ENCODE results near the gene PRSS33. TPM values are rescaled to one million over a fixed set of nuclear protein-coding genes. Genes with fewer than 3 reads are reported as not detected.

The PRSS33 gene
- total and polyA plus RNA-seq, 2 donors: 0.05 to 0.37 TPM

- Histone ChIP-seq H3K4me1 (ENCODE audit: control insufficient read depth in 2 of 2, insufficient read depth in 2 of 2, low read length in 2 of 2) (peaks cover 0 to 12% of the 10 kb centered on the region in 2 donors), H3K27ac (ENCODE audit: low read depth in 1 of 2, low read length in 1 of 2) (no peak overlapping the region), H3K27me3 (ENCODE audit: control insufficient read depth in 2 of 2, insufficient read depth in 1 of 2, low read length in 1 of 2) (no peaks in the 10 kb centered on the region), H3K36me3 (ENCODE audit: control insufficient read depth in 2 of 2, insufficient read depth in 2 of 2, low read length in 1 of 2) (no peaks in the 10 kb centered on the region), H3K4me3 (ENCODE audit: low read length in 2 of 2) (no peak overlapping the region), H3K9me3 (ENCODE audit: control insufficient read depth in 2 of 2, insufficient read depth in 1 of 2, low read length in 1 of 2) (no peaks in the 10 kb centered on the region)
- 79% methylated on average over 10 of the region's 10 CpGs for WGBS
- DNase-seq (ENCODE audit: low read depth in 6 of 9, low spot score in 9 of 9): no peak
Observed at GRCh38 chr16:2734844-2735515, 52.4 kb downstream of the PRSS33 start.

Other genes starting within 250 kb of the PRSS33 start
- 17.2 TPM for gene PDPK1, start 249.5 kb downstream of the PRSS33 start, total RNA-seq
- 14.1 TPM for gene PDPK1, start 249.5 kb downstream of the PRSS33 start, polyA plus RNA-seq
- gene KCTD5, start 105.0 kb downstream of the PRSS33 start, total RNA-seq: 18.5 TPM
- 21.8 TPM for gene KCTD5, start 105.0 kb downstream of the PRSS33 start, polyA plus RNA-seq
- gene PRSS27, start 67.3 kb downstream of the PRSS33 start, total RNA-seq: 0.28 TPM
- gene PRSS27, start 67.3 kb downstream of the PRSS33 start, polyA plus RNA-seq: 6.5 TPM
- 42.4 TPM for gene SRRM2, start 34.9 kb downstream of the PRSS33 start, total RNA-seq
- 690 TPM for gene SRRM2, start 34.9 kb downstream of the PRSS33 start, polyA plus RNA-seq
- 349 TPM for gene ELOB, start 10.3 kb downstream of the PRSS33 start, total RNA-seq
- gene ELOB, start 10.3 kb downstream of the PRSS33 start, polyA plus RNA-seq: 287 TPM
- gene PRSS41, start 10.9 kb upstream of the PRSS33 start, total RNA-seq: not detected
- not detected for gene PRSS41, start 10.9 kb upstream of the PRSS33 start, polyA plus RNA-seq
- 1.2 TPM for gene PRSS21, start 29.7 kb upstream of the PRSS33 start, total RNA-seq
- gene PRSS21, start 29.7 kb upstream of the PRSS33 start, polyA plus RNA-seq: 0.68 TPM
- 0.85 TPM for gene ZG16B, start 42.7 kb upstream of the PRSS33 start, total RNA-seq
- gene ZG16B, start 42.7 kb upstream of the PRSS33 start, polyA plus RNA-seq: 1.2 TPM
- 0.42 TPM for gene PRSS22, start 70.6 kb upstream of the PRSS33 start, total RNA-seq
- 4.1 TPM for gene PRSS22, start 70.6 kb upstream of the PRSS33 start, polyA plus RNA-seq
- gene FLYWCH2, start 95.7 kb upstream of the PRSS33 start, total RNA-seq: 37.4 TPM
- 34.5 TPM for gene FLYWCH2, start 95.7 kb upstream of the PRSS33 start, polyA plus RNA-seq
- 9.6 TPM for gene FLYWCH1, start 124.4 kb upstream of the PRSS33 start, total RNA-seq
- 34.1 TPM for gene FLYWCH1, start 124.4 kb upstream of the PRSS33 start, polyA plus RNA-seq
- 18.2 TPM for gene KREMEN2, start 176.7 kb upstream of the PRSS33 start, total RNA-seq
- gene KREMEN2, start 176.7 kb upstream of the PRSS33 start, polyA plus RNA-seq: 3.1 TPM
- gene PAQR4, start 181.8 kb upstream of the PRSS33 start, total RNA-seq: 11.2 TPM
- gene PAQR4, start 181.8 kb upstream of the PRSS33 start, polyA plus RNA-seq: 9.5 TPM
- gene PKMYT1, start 192.9 kb upstream of the PRSS33 start, total RNA-seq: 16.5 TPM
- 5.3 TPM for gene PKMYT1, start 192.9 kb upstream of the PRSS33 start, polyA plus RNA-seq
- gene CLDN9, start 225.4 kb upstream of the PRSS33 start, total RNA-seq: 0.19 TPM
- gene CLDN9, start 225.4 kb upstream of the PRSS33 start, polyA plus RNA-seq: 0.98 TPM
- 0.28 TPM for gene CLDN6, start 230.6 kb upstream of the PRSS33 start, total RNA-seq
- gene CLDN6, start 230.6 kb upstream of the PRSS33 start, polyA plus RNA-seq: 0.48 TPM
- 5.1 TPM for gene TNFRSF12A, start 232.8 kb upstream of the PRSS33 start, total RNA-seq
- 46.9 TPM for gene TNFRSF12A, start 232.8 kb upstream of the PRSS33 start, polyA plus RNA-seq
- gene HCFC1R1, start 236.4 kb upstream of the PRSS33 start, total RNA-seq: 19.0 TPM
- gene HCFC1R1, start 236.4 kb upstream of the PRSS33 start, polyA plus RNA-seq: 56.0 TPM
- 37.6 TPM for gene THOC6, start 236.5 kb upstream of the PRSS33 start, total RNA-seq
- 36.8 TPM for gene THOC6, start 236.5 kb upstream of the PRSS33 start, polyA plus RNA-seq
- 0.38 TPM for gene BICDL2, start 249.4 kb upstream of the PRSS33 start, total RNA-seq
- 6.0 TPM for gene BICDL2, start 249.4 kb upstream of the PRSS33 start, polyA plus RNA-seq

All from thymus (tissue), 11 donors.